ENCODE data around the gene MYO7B.

The MYO7B gene

GRCh38 chr2:127670957-127671290 lies 135.4 kb downstream of the MYO7B start:
- no CpG with 5 or more reads among the region's 5 CpGs for WGBS, 2 donors (ENCODE audit: extremely low coverage in 2 of 2, insufficient read length in 2 of 2, insufficient replicate concordance in 1 of 2)
- no peak overlapping the region for H2AK5ac ChIP-seq (ENCODE audit: low read depth, low read length)
- no peaks in the 10 kb centered on the region for H3K79me1 ChIP-seq (ENCODE audit: low read depth, low read length)
- no peak overlapping the region for H3K27ac ChIP-seq (replicated peaks; ENCODE audit: low read length)
- no peak overlapping the region for H3K23ac ChIP-seq (ENCODE audit: low read depth, low read length, poor library complexity)
- no peak overlapping the region for H4K8ac ChIP-seq (ENCODE audit: low read depth, low read length)
- no peak overlapping the region for H3K9ac ChIP-seq (ENCODE audit: low read depth, low read length, poor library complexity)
- H2BK120ac ChIP-seq (ENCODE audit: low read depth, low read length), result no peak overlapping the region
- H3K9me3 ChIP-seq (replicated peaks in 1 of 2; ENCODE audit: control insufficient read depth in 2 of 2, insufficient read depth in 1 of 2, low read depth in 1 of 2, low read length in 2 of 2), result no peaks in the 10 kb centered on the region
- no peak for DNase-seq (ENCODE audit: low spot score)
- H4K91ac ChIP-seq (ENCODE audit: low read depth, low read length, poor library complexity), result no peak overlapping the region
- no peak overlapping the region for H2BK12ac ChIP-seq (ENCODE audit: low read length)
- H2BK5ac ChIP-seq (ENCODE audit: low read length), result no peak overlapping the region
- H3K4ac ChIP-seq (ENCODE audit: low read length), result no peak overlapping the region
- no peak overlapping the region for H2BK15ac ChIP-seq (ENCODE audit: low read length)
- H2AFZ ChIP-seq (ENCODE audit: low read length), result no peak overlapping the region
- no peak overlapping the region for H3K14ac ChIP-seq (ENCODE audit: low read length)
- H3K18ac ChIP-seq (ENCODE audit: low read length), result no peak overlapping the region
- H3K36me3 ChIP-seq (replicated peaks in 1 of 2; ENCODE audit: control insufficient read depth in 2 of 2, insufficient read depth in 2 of 2, low read length in 2 of 2), result no peaks in the 10 kb centered on the region
- H3K4me2 ChIP-seq (ENCODE audit: insufficient read depth, low read length, poor library complexity, severe bottlenecking), result no peak overlapping the region
- peaks cover 10 to 67% (median 31%) of the 10 kb centered on the region in 3 experiments for H3K27me3 ChIP-seq (ENCODE audit: control insufficient read depth in 3 of 3, insufficient read depth in 3 of 3, low read depth in 1 of 3, low read length in 3 of 3)
- peaks cover 1 to 2% of the 10 kb centered on the region in 2 donors for H3K4me1 ChIP-seq (ENCODE audit: control insufficient read depth in 2 of 2, insufficient read depth in 1 of 2, low read depth in 1 of 2, low read length in 2 of 2)
- H3K4me3 ChIP-seq (ENCODE audit: low read length in 2 of 2), result no peak overlapping the region

DNA sequence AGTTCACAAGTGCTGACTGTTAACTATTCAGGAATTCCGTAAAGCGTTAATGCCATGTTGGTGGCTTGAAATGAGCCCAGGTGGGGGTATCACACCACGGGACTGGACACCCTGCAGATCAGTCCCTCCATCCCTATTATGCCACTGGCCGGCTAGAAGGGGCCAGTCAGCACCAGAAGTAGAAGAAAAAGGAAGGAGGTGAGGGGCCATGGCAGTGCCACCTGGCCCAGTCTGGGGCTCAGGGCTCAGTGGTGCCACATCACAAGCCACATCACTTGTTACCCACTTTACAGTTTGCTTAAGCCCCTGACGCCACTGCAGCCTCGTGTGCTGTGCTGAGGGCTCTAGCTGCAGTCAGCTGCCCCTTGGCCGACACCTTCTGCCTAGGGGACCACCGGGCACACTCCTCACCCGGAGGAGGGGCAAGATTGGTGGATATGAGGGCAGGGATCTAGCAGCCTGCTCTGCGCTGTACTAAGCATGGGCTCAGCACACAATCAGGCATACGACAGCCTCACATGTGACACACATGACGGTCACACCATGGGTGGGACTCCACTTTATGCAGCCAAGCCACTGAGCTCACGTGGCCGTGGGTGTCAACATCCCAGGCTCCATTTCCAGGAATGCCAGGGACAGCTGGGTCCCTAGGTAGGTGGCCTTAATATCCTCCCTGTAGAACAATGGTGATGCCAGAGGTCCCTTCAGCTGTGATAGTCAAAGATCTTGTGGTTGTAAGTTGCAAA lies 136.2 kb downstream of the MYO7B start:
- no peak overlapping the region for H3K14ac ChIP-seq (ENCODE audit: low read length)
- H3K18ac ChIP-seq (ENCODE audit: low read length), result no peak overlapping the region
- no CpG with 5 or more reads among the region's 14 CpGs for WGBS, 2 donors (ENCODE audit: extremely low coverage in 2 of 2, insufficient read length in 2 of 2, insufficient replicate concordance in 1 of 2)
- H3K23ac ChIP-seq (ENCODE audit: low read depth, low read length, poor library complexity), result no peak overlapping the region
- no peak for DNase-seq (ENCODE audit: low spot score)
- no peak overlapping the region for H2BK120ac ChIP-seq (ENCODE audit: low read depth, low read length)
- no peak overlapping the region for H3K4me2 ChIP-seq (ENCODE audit: insufficient read depth, low read length, poor library complexity, severe bottlenecking)
- no peak overlapping the region for H2BK15ac ChIP-seq (ENCODE audit: low read length)
- H3K27ac ChIP-seq (replicated peaks; ENCODE audit: low read length), result no peak overlapping the region
- H3K79me1 ChIP-seq (ENCODE audit: low read depth, low read length), result peaks cover under 1% of the 10 kb centered on the region
- no peak overlapping the region for H4K8ac ChIP-seq (ENCODE audit: low read depth, low read length)
- H2AK5ac ChIP-seq (ENCODE audit: low read depth, low read length), result peak overlapping the region; percentile 30
- peaks cover 2% of the 10 kb centered on the region in 2 donors for H3K4me1 ChIP-seq (ENCODE audit: control insufficient read depth in 2 of 2, insufficient read depth in 1 of 2, low read depth in 1 of 2, low read length in 2 of 2)
- H3K4ac ChIP-seq (ENCODE audit: low read length), result no peak overlapping the region
- H3K9me3 ChIP-seq (replicated peaks in 1 of 2; ENCODE audit: control insufficient read depth in 2 of 2, insufficient read depth in 1 of 2, low read depth in 1 of 2, low read length in 2 of 2), result no peaks in the 10 kb centered on the region
- H4K91ac ChIP-seq (ENCODE audit: low read depth, low read length, poor library complexity), result no peak overlapping the region
- H2BK5ac ChIP-seq (ENCODE audit: low read length), result peak overlapping the region; percentile 68
- H3K9ac ChIP-seq (ENCODE audit: low read depth, low read length, poor library complexity), result no peak overlapping the region
- H2BK12ac ChIP-seq (ENCODE audit: low read length), result no peak overlapping the region
- no peak overlapping the region for H2AFZ ChIP-seq (ENCODE audit: low read length)
- peaks cover 12 to 67% (median 37%) of the 10 kb centered on the region in 3 experiments for H3K27me3 ChIP-seq (ENCODE audit: control insufficient read depth in 3 of 3, insufficient read depth in 3 of 3, low read depth in 1 of 3, low read length in 3 of 3)
- no peaks in the 10 kb centered on the region for H3K36me3 ChIP-seq (replicated peaks in 1 of 2; ENCODE audit: control insufficient read depth in 2 of 2, insufficient read depth in 2 of 2, low read length in 2 of 2)
- no peak overlapping the region for H3K4me3 ChIP-seq (ENCODE audit: low read length in 2 of 2)

GRCh38 chr2:127672341-127673224 lies 137.1 kb downstream of the MYO7B start:
- H3K4me3 ChIP-seq (ENCODE audit: low read length in 2 of 2), result no peak overlapping the region
- H3K14ac ChIP-seq (ENCODE audit: low read length), result no peak overlapping the region

More at GRCh38 chr2:127672341-127673224, 137.1 kb downstream of the MYO7B start:
- H2BK120ac ChIP-seq (ENCODE audit: low read depth, low read length), result no peak overlapping the region
- H2AK5ac ChIP-seq (ENCODE audit: low read depth, low read length), result peak overlapping the region; percentile 30
- H3K9me3 ChIP-seq (replicated peaks in 1 of 2; ENCODE audit: control insufficient read depth in 2 of 2, insufficient read depth in 1 of 2, low read depth in 1 of 2, low read length in 2 of 2), result no peaks in the 10 kb centered on the region
- no peak overlapping the region for H3K4ac ChIP-seq (ENCODE audit: low read length)
- no peak overlapping the region for H3K27ac ChIP-seq (replicated peaks; ENCODE audit: low read length)
- WGBS, 2 donors (ENCODE audit: extremely low coverage in 2 of 2, insufficient read length in 2 of 2, insufficient replicate concordance in 1 of 2), result no CpG with 5 or more reads among the region's 20 CpGs
- peaks cover 2% of the 10 kb centered on the region for H3K79me1 ChIP-seq (ENCODE audit: low read depth, low read length)
- peak overlapping the region; percentile 33 for H2BK12ac ChIP-seq (ENCODE audit: low read length)
- H3K27me3 ChIP-seq (ENCODE audit: control insufficient read depth in 3 of 3, insufficient read depth in 3 of 3, low read depth in 1 of 3, low read length in 3 of 3), result peaks cover 12 to 67% (median 45%) of the 10 kb centered on the region in 3 experiments
- H3K36me3 ChIP-seq (replicated peaks in 1 of 2; ENCODE audit: control insufficient read depth in 2 of 2, insufficient read depth in 2 of 2, low read length in 2 of 2), result no peaks in the 10 kb centered on the region
- no peak for DNase-seq (ENCODE audit: low spot score)
- no peak overlapping the region for H3K9ac ChIP-seq (ENCODE audit: low read depth, low read length, poor library complexity)
- no peak overlapping the region for H4K91ac ChIP-seq (ENCODE audit: low read depth, low read length, poor library complexity)
- H4K8ac ChIP-seq (ENCODE audit: low read depth, low read length), result no peak overlapping the region
- H3K4me1 ChIP-seq (ENCODE audit: control insufficient read depth in 2 of 2, insufficient read depth in 1 of 2, low read depth in 1 of 2, low read length in 2 of 2), result peaks cover 2 to 4% of the 10 kb centered on the region in 2 donors
- H2BK5ac ChIP-seq (ENCODE audit: low read length), result no peak overlapping the region
- no peak overlapping the region for H3K4me2 ChIP-seq (ENCODE audit: insufficient read depth, low read length, poor library complexity, severe bottlenecking)
- no peak overlapping the region for H2BK15ac ChIP-seq (ENCODE audit: low read length)
- H2AFZ ChIP-seq (ENCODE audit: low read length), result no peak overlapping the region
- H3K23ac ChIP-seq (ENCODE audit: low read depth, low read length, poor library complexity), result peak overlapping the region; percentile 48
- H3K18ac ChIP-seq (ENCODE audit: low read length), result no peak overlapping the region
